WERI-Rb-1 (cell line): ENCODE data around the gene ICOS.
"Not testable (repeated sequence)": the region's sequence is repeated elsewhere in the genome, so short reads cannot be mapped to it uniquely, and the experiment has no call there.

Experiments used
- DNase-seq: peaks from one replicate; pipeline ENCODE4 v3.0.0-alpha.2; 2020
- H3K27ac ChIP-seq: fragments of 250-450 bp; sonication (Bioruptor Pico); 2 replicates; pipeline ENCODE4 v1.5.1; 2020; ENCODE audit warnings: mild to moderate bottlenecking, moderate library complexity
- H3K27me3 ChIP-seq: fragments of 250-450 bp; sonication (Bioruptor Pico); 2 replicates; pipeline ENCODE4 v1.5.1; 2021; ENCODE audit warnings: mild to moderate bottlenecking, low read depth, moderate library complexity; ENCODE audit not compliant: insufficient read depth, severe bottlenecking
- H3K36me3 ChIP-seq: fragments of 250-450 bp; sonication (Bioruptor Pico); 2 replicates; pipeline ENCODE4 v1.5.1; 2020; ENCODE audit warnings: mild to moderate bottlenecking, moderate library complexity
- H3K4me3 ChIP-seq: 2 replicates; pipeline ENCODE4 v1.5.1; 2011; ENCODE audit warnings: low read depth, mild to moderate bottlenecking, control low read depth, low read length
- H3K9me3 ChIP-seq: fragments of 250-450 bp; sonication (Bioruptor Pico); 2 replicates; pipeline ENCODE4 v1.5.1; 2021; ENCODE audit warnings: mild to moderate bottlenecking, moderate library complexity; ENCODE audit not compliant: severe bottlenecking
- CTCF ChIP-seq: IDR thresholded peaks from 2 replicates; pipeline ENCODE4 v1.5.1; 2011; ENCODE audit warnings: low read depth, mild to moderate bottlenecking, control low read depth, inconsistent platforms, low read length

The ICOS gene

GRCh38 chr2:203943493-203944382 is 7.2 kb downstream of the ICOS start:
- 0 out of 2 replicates have a peak, but pooled peaks have one; percentile 5 for TF ChIP-seq CTCF
- H3K27me3 ChIP-seq, DNase-seq, H3K36me3 ChIP-seq, H3K9me3 ChIP-seq, H3K4me3 ChIP-seq, H3K27ac ChIP-seq: not testable (repeated sequence)

GRCh38 chr2:203948733-203949132 is 12.2 kb downstream of the ICOS start:
- no peak for TF ChIP-seq CTCF

GRCh38 chr2:203949228-203949627 is 12.7 kb downstream of the ICOS start:
- H3K9me3 ChIP-seq: no peaks in the 10 kb centered on the region
- no peaks in the 10 kb centered on the region for H3K27me3 ChIP-seq
- H3K4me3 ChIP-seq: no peak overlapping the region
- no peak for TF ChIP-seq CTCF
- no peak for DNase-seq
- H3K36me3 ChIP-seq: no peaks in the 10 kb centered on the region
- no peak overlapping the region for H3K27ac ChIP-seq

More at GRCh38 chr2:203948733-203949132, 12.2 kb downstream of the ICOS start:
- H3K4me3 ChIP-seq: no peak overlapping the region
- H3K9me3 ChIP-seq: peaks cover 4% of the 10 kb centered on the region
- H3K36me3 ChIP-seq: no peaks in the 10 kb centered on the region
- no peak overlapping the region for H3K27ac ChIP-seq
- H3K27me3 ChIP-seq: no peaks in the 10 kb centered on the region
- DNase-seq: no peak

GRCh38 chr2:203951366-203951902 is 14.9 kb downstream of the ICOS start:
- H3K4me3 ChIP-seq: no peak overlapping the region
- H3K27ac ChIP-seq: no peak overlapping the region
- no peak for DNase-seq
- no peaks in the 10 kb centered on the region for H3K27me3 ChIP-seq
- H3K9me3 ChIP-seq: no peaks in the 10 kb centered on the region
- H3K36me3 ChIP-seq: no peaks in the 10 kb centered on the region
- no peak for TF ChIP-seq CTCF

GRCh38 chr2:203959265-203959664 is 22.7 kb downstream of the ICOS start:
- H3K4me3 ChIP-seq: no peak overlapping the region
- H3K36me3 ChIP-seq: no peaks in the 10 kb centered on the region
- no peak overlapping the region for H3K27ac ChIP-seq
- no peak for DNase-seq
- no peaks in the 10 kb centered on the region for H3K27me3 ChIP-seq
- no peaks in the 10 kb centered on the region for H3K9me3 ChIP-seq
- no peak for TF ChIP-seq CTCF
